Uterus (tissue), 2 donors: ENCODE measurements around the gene HIPK2.

Source experiments
- POLR2A ChIP-seq, 2 donors: fragments of 450-650 bp; IDR thresholded peaks; one replicate each; pipeline ENCODE4 v1.6.1; 2016; ENCODE audit warnings: antibody characterized with exemption in 2 of 2, mild to moderate bottlenecking in 1 of 2, moderate library complexity in 1 of 2
- TF ChIP-seq, protein P1 (sequence below), 4 experiments: fragments of 200-600 bp in 2 of 4; fragments of 450-650 bp in 2 of 4; sonication (generic) in 2 of 4; IDR thresholded peaks; one replicate each; pipeline ENCODE4 v1.5.1; 2016 to 2019; ENCODE audit warnings: antibody characterized with exemption in 4 of 4, mild to moderate bottlenecking in 2 of 4, moderate library complexity in 1 of 4

DNA sequence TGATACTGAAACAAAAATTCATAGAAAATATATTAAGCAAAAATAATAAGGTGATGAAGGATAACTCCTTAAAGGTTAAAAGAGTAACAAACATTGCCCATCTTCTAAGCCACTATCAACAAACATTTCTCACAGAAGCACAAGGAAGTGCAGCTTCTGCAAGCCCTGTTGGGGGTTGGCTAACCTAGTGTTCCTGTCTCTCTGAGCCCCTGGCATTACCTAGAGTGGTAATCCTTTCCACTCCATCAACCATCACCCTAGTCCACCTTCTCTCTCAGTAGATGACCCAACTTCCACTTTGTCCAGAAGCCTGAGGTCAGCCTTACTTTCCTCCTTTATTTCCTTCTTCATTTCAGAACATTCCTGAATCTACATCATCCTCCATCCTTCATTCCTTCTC, 59.7 kb downstream of the HIPK2 start:
- TF ChIP-seq, protein P1, sequence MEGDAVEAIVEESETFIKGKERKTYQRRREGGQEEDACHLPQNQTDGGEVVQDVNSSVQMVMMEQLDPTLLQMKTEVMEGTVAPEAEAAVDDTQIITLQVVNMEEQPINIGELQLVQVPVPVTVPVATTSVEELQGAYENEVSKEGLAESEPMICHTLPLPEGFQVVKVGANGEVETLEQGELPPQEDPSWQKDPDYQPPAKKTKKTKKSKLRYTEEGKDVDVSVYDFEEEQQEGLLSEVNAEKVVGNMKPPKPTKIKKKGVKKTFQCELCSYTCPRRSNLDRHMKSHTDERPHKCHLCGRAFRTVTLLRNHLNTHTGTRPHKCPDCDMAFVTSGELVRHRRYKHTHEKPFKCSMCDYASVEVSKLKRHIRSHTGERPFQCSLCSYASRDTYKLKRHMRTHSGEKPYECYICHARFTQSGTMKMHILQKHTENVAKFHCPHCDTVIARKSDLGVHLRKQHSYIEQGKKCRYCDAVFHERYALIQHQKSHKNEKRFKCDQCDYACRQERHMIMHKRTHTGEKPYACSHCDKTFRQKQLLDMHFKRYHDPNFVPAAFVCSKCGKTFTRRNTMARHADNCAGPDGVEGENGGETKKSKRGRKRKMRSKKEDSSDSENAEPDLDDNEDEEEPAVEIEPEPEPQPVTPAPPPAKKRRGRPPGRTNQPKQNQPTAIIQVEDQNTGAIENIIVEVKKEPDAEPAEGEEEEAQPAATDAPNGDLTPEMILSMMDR (IDR thresholded peaks at IDR 0.05): no peak
- no peak for TF ChIP-seq POLR2A (IDR thresholded peaks at IDR 0.05)
